HL-60/S4 treated with phorbol 12-myristate 13-acetate at 8.2 ng/mL for 4 days and 3 days (cell line): ENCODE data around the gene PTRHD1.

Source experiments
- in situ Hi-C: fragments of 300-500 bp; cut with MboI; formaldehyde crosslinking; loops from 2 replicates; pipeline ENCODE4 v1.15.0; 2022; ENCODE audit warnings: low sequenced_read_pairs

The PTRHD1 gene

DNA sequence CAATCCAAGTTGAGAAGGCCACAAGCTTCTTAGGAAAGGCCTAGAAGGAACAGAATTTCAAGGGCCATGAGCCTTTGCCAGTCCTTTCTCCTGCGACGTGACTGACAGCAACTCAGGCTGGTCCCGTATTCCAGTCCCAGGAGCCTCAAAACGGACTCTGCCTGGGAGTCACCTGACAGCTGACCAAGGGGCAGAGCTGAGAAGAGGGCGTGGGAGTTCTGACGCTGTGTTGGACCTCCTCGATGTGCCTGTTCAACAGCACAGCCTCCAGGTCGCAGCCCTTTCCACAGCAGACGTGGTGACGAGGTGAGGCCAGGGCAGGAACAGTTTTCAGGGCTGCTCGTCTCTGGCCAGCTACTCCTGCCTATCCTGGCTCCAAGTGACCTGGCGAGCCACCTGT is 37.6 kb upstream of the PTRHD1 start:
- in situ Hi-C loops = no loop called here

DNA sequence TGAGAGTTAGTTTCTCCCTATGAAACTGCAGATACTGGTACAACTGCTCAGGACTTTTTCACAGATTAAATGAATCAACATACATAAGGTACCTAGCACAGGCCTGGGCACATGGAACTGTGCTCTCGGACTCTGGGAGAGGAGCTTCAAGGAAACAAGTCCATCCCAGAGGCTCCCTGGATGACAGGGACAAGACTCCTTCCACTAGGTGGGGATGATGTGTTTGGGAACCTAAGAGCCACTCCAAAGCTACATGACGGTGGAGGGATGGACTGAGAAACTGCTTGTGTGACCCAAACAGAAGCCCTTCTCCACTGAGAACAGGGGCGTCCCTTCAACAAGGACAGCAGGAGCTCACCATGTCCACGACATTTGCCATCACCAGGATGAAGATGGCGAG is 37.2 kb upstream of the PTRHD1 start:
- in situ Hi-C loops = no loop called here

DNA sequence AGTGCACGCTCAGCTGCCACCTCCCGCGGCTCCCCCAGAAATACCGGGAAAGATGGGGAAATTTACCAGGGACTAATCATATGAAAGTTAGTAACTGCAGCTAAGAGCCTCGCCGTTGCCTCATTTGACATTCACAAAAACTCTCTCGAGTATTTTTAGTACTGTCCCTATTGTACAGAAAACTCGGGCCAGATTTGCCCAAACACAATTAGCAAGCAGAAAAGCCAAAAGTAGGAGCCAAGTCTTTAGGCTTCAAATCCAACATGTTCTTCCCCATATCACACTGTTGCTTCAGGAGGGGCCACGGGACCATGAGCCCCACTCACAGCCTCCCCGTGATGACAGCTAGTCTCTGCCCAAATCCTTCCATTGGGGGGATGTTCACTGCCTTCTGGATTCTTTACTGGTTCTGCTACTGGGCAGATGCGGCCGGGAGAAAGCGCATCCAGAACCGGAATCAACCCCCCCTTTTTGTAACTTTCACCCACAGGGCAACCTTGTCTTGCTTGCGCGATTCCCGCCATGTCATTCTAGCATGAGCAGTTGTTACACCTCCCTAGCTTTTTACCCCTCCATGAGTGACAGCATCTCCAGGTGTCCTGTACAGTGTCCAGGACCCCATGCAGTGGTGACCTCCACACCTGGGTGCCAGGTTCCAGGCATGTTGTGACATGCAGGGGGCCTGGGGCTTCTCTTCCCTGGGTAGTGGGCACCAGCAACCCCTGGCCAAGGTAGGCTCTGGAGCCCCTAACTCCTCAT is 35.2 kb upstream of the PTRHD1 start:
- in situ Hi-C loops = loop anchor here (10.0 kb wide), 1 partner anchor 424 kb away; no protein-coding TSS in a partner anchor

DNA sequence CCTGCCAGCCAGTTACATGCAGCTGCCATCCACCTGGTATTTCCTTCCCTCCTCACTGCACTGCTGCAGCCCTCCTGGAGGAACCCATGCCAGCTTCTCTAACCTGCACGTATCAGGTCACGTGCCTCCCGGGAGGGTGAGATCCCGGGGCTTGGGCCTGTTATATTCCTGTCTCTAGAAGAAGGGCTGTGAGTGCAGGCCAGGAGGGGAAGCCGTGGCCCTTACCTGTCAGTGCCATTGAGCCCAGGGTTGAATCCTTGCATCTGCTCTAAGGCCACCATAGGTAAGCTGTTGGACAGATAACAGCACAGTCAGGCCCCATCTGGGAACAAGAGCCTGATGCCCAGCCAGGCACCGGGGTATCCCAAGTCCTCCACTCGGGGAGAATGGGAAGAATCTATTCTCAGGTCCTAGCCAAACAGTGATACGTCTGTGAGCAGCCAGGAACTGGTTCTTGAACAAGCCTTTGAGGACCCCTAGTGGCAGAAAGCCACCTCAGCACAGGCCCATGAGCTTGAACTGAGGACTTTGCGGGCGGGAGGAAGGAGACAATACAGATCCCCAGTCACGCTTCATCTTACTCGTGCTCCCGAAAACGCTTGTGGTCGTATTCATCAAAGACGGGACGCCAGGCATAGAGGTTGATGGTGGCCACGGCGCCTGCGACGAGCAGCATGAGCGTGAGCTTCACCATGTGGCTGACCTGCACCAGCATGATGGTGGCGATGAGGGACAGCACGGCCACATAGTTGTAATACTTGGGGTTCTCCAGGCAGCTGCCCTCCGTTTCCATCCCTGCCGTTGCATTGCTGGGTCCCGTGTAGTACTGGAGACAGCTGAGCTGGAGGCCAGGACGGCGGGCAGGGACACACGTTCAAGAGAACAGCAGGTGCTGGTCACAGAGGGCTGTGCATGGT is 34.4 kb upstream of the PTRHD1 start:
- in situ Hi-C loops = loop anchor here (10.0 kb wide), 1 partner anchor 423 kb away; no protein-coding TSS in a partner anchor

DNA sequence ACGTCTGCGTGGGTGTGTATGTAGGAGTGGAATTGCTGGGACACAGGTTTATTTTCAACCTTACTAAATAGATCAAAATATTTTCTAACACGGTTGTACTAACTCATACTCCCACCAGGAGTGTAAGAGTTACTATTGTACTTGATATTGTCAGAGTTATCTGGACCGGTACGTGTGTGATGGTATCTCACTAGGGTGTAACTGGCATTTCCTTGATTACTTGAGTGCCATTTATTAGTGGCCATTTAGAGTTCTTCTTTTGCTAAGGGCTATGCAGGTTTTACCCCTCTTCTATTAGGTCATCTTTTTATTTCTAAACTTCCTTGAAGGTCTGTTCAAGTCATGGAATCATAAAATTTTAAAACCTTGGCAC is 33.6 kb upstream of the PTRHD1 start:
- in situ Hi-C loops = loop anchor here (10.0 kb wide), 1 partner anchor 422 kb away; no protein-coding TSS in a partner anchor

DNA sequence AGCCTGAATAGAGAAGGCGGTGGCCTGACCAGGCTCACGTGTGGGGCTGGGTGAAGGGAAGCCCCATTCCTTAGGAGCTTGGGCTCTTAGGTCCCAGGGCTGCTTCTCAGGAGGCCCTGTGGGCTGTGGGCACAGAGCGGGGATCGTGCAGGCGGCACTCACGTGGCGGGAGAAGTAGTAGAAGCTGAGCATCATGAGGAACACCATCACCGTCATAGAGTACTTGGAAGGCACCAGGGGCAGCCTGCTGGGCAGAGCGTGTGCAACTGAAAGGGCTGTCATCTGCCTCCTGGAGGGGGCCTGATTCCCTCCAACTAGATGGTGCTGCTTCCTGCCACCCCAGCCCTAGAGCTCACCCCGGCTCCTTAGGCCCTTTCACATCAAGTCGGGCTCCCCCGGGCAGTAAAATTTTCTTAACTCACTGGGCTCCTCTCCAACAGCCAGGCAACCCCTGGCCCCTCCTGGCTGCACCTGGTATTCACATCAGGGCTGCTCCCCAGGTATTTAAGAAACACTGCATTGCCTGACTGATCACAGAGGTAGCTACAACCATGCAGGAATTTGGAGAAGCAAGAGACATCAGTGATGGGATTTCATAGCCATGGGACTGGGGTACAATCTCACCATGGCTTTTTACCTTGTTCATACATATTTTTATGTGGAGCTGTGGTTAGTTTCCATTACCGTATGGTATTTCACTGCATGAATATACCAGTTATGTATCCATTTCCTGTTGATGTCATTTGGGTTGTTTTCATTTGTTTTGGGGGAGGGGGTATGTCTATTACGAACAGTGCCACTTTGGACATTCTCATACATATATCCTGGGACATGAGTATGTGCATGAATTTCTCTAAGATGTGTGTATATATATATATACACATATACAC is 32.9 kb upstream of the PTRHD1 start:
- in situ Hi-C loops = loop anchor here (10.0 kb wide), 1 partner anchor 421 kb away; no protein-coding TSS in a partner anchor

DNA sequence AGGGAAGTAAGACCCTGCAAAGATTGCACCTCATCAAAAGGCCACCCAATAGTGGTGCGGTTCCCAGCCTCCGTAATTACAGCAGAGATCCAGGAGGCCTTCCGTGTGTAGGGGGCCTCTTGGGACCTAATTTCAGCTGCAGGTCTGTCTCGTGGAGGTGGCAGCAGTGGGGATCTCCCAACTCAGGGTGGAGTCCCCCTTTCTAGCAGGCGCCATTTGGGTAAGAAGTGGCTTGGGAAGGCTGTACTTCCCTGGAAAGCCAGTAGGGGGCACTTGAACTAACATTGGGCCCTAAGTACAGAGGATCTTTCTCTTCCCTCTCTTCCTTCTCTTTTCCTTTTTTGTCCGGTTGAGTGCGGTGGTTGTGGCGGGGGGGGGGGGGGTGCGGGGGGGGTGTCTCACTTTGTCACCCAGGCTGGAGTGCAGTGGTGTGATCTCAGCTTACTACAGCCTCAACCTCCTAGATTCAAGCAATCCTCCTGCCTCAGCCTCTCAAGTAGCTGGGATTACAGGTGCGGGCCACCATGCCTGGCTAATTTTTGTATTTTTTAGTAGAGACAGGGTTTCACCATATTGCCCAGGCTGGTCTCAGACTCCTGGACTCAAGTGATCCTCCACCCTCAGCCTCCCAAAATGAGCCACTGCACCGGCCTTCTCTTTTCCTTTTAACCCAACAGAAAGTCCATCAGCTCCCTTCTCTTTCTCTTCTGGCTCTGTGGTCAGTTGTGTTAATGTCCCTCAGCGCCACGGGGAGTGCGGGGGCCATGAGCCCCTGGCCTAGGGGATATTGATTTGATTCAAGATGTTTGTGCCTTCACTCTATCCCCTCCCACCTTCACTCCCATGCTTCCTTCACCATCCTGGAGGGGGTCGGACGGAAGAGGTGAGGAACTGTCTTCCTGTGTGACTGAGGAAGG is 32.0 kb upstream of the PTRHD1 start:
- in situ Hi-C loops = loop anchor here (10.0 kb wide), 1 partner anchor 420 kb away; no protein-coding TSS in a partner anchor

DNA sequence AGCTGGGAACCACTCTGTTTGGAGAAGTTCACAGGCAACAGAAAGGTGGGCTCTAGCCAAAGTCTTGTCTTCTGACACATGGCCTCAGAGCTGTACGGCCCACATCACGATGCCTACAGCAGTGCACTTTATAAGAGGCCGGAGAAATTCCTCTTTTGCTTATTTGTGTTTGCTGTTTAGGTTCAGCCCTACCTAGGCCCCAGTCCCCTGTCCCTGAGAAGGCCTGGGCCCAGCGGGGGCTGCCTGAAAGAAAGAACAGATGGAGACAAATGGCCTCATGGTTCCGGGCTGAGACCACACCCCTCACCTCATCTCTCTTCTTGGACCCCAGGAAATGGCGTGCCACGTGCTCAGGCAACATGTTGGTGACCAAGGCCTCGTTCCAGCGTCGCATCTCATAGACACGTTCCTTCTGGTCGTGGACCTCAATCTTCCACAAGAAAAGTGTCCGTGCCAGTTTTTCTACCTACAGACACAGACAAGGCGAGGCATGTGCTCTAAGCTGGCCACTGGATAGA is 30.9 kb upstream of the PTRHD1 start:
- in situ Hi-C loops = loop anchor here (10.0 kb wide), 1 partner anchor 419 kb away; no protein-coding TSS in a partner anchor

DNA sequence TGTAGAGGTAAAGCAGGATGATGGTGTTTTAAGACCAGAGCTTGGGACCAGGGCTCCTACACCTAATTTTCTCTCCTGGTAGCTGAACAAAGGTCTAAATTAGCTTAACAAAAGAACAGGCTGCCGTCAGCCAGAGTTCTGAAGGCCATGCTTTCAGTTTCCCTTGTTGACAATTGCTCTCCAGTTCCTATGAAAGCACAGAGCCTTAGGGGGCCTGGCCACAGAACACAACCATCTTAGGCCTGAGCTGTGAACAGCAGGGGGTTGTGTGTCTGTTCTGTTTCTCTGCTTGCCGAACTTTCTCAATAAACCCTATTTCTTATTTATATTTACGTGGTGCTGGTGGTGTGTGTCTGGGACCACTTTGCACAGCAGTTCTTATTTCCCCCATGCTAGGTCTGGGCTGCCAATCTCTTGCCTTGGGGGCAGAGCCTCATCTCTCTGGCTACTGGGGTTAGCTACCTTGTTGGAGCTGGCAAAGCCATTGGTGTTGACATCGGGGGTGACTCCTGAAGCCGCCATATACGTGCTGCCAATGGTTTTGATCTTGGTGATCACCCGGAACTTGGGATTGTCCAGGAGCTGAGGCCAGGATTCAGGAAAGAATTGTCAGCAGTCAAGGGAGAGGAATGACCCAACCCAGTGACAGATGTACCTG is 29.0 kb upstream of the PTRHD1 start:
- in situ Hi-C loops = loop anchor here (10.0 kb wide), 1 partner anchor 417 kb away; no protein-coding TSS in a partner anchor

DNA sequence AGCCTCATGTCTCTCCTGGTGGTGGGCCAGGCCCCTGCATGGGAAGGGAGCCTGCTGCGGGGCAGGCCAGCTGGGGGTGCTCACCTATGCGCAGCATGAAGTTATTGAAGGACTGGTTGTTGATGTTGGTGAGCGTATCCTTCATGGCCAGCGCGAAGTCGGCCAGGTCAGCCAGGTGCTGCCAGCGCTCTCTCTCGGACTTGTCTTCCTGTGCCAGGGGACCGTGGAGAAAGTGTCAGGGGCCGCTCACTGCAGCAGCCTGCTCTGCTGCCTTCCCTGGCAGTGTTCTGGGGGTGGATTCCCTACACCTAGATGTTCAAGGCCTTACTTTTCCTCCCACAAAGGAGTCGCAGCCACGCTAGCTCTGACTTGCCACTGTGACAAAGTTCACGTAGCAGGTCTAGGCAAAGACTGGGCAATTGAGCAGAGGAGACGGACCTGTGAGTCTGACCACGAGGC is 28.3 kb upstream of the PTRHD1 start:
- in situ Hi-C loops = loop anchor here (10.0 kb wide), 1 partner anchor 417 kb away; no protein-coding TSS in a partner anchor

DNA sequence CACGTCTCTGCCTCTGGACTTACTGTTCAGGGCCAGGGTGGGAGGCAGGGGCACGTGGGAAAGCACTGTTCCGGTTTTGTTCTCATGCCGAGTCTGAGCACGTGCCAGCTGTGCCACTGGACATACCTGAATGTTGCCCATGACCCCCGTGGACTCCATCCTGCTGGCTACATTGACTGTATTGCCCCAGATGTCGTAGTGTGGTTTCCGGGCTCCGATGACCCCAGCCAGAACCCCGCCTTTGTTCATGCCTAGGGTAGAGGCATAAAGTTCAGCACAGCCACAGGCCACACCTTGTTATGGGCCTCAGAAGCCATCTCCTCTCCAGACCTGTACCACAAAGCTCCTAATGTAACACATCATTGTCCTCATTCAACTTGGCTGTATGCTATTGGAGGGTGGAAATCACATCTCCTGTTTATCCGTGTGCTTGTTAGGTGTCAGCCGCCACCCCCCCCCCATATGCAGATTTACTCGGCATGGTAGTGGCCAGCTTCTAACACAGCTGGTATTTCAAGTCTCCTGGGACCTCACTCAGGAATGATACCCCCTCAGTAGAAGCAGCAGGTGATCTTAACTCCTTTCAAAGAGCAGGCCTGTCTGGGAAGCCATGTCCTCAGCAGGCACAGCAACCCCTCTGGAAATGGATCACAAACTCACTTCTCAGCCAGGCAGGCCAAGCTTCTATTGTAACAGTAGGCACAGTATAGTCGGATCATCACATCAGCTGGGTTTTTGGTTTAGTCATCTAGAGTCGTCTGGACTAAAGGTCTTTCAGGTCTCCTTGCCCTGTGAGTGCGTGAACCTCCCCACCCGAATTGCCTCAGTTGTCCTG is 27.6 kb upstream of the PTRHD1 start:
- in situ Hi-C loops = loop anchor here (10.0 kb wide), 1 partner anchor 416 kb away; no protein-coding TSS in a partner anchor

DNA sequence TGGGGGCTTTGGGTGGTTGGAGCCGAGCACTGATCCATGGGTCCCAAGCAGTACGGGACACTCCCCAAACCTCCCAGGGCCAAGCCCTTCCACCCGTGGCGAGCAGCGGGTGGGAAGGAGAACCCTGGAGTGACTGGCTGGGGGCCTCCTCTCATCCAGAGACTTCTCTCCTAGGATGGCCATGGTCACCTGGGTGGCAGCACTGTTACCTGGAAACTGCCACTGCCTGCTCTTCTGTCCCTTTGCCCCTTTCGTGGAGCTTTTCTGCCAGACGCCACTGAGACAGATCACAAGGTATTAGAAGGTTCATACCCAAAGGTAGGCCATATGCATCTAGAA is 27.0 kb upstream of the PTRHD1 start:
- in situ Hi-C loops = loop anchor here (10.0 kb wide), 1 partner anchor 415 kb away; no protein-coding TSS in a partner anchor

DNA sequence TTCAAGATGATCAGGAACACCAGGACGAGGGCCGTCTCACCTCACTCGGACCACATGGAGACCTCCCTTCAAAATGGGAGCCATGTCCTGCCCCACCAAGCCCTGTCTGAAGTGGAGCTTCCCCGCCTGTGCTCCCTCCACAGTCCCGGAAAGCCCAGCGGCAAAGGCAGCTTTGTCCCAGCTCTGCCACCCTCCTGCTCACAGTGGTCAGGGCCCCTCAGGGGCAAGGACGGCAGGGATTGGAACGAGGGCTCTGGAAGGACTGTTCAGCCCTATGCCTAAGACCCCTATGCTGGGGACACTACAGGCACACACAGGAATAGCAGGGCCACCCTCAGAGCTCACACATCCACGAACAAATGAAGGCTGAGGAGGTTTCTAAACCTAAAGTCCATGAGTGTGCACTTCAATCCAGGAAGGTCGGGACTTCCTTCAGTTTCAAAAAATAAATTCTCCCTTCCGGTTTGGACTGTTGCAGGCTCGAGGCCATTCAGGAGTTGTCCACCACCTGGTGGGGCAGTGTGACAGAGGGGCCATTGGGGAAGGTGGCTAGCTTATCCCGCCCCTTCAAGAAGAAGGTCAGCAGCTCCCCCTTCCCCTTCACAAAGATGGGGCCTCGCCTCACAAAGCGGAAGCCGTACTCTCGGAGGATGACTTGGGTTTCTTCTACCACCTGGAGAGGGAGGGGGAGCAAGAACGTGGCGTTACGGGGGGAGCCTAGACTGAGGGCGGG is 26.4 kb upstream of the PTRHD1 start:
- in situ Hi-C loops = loop anchor here (10.0 kb wide), 1 partner anchor 415 kb away; no protein-coding TSS in a partner anchor

DNA sequence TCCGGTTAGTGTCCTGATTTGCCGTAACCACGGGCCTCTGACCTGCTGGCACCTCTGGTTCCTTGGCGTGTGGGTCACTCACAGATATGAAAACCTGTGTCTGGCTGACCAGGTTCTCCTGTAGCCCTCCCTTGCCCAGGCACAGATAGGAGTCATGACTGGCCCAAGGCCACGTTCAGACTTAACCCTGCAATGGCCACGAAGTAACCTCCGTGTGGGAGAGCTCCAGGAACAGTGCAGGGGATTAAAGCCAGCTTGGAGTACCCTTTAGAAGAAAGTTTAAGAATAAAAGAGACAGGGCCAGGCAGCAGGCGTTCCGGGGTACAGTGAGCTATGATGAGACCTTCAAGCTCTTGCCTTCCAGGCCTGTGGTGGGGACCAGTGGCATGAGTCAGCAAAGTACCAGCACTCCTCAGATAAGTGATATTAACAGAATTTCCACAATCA is 25.6 kb upstream of the PTRHD1 start:
- in situ Hi-C loops = no loop called here

DNA sequence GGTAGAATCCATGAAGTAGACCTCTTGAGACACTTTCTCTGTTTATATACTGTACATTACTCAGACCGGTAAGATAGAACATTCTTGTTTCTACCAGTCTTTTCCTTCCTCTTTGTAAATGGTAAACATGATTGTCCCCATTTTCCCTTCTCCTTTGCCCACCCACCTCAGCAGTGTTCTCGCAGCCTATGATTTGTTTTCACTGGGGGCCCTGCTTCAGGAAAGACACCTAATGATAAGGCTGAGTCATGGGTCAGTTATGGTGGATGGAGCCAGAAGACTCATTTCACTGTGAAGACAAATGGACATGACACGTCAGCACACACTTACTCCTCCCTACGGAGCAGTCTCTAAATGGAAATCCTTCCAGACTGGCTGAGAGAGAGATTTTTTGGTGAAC is 23.7 kb upstream of the PTRHD1 start:
- in situ Hi-C loops = no loop called here

DNA sequence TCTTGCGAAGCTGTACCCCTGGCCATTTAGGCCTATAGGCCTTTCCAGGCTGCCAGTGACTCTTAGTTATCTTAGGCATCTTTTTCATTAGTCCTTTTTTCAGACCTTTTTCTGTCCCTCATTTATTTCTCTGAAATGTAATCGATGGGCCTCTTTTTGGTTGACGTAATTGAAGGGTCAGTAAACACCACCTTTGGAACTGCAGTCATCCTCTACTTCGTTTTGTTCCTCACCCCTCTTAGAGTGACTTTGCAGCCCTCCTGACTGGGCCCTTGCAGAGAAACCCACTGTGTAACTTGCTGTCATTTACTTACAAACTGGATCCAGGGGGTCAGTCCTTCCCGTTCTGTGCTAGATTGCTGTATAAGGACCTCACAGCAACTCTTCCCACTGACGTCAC is 23.2 kb upstream of the PTRHD1 start:
- in situ Hi-C loops = no loop called here

DNA sequence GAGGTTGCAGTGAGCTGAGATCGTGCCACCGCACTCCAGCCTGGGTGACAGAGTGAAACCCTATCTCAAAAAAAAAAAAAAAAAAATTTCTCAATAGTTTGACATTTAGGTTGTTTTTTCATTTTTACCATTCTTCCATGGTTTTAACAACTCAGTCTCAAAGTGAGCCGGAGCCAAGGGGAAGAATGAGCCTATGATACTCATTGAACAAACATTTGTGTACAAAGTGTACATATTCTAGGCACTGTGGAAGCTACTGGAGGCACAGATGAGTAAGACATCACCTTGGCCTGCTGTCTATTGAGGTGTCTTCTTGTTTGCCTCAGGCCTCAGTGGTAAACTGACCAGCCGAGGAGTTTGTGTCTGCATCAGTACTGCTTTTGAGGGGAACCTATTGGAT is 22.0 kb upstream of the PTRHD1 start:
- in situ Hi-C loops = no loop called here
